ENCODE results near the gene GPANK1. TPM values are rescaled to one million over a fixed set of nuclear protein-coding genes. Genes with fewer than 3 reads are reported as not detected.

Gene GPANK1
- total and polyA plus RNA-seq, 9 of the 15 experiments (the other 6 are each of a cell fraction or from before 2014, with no cell fraction given) = 32.2 to 111 (median 46.3) TPM

DNA sequence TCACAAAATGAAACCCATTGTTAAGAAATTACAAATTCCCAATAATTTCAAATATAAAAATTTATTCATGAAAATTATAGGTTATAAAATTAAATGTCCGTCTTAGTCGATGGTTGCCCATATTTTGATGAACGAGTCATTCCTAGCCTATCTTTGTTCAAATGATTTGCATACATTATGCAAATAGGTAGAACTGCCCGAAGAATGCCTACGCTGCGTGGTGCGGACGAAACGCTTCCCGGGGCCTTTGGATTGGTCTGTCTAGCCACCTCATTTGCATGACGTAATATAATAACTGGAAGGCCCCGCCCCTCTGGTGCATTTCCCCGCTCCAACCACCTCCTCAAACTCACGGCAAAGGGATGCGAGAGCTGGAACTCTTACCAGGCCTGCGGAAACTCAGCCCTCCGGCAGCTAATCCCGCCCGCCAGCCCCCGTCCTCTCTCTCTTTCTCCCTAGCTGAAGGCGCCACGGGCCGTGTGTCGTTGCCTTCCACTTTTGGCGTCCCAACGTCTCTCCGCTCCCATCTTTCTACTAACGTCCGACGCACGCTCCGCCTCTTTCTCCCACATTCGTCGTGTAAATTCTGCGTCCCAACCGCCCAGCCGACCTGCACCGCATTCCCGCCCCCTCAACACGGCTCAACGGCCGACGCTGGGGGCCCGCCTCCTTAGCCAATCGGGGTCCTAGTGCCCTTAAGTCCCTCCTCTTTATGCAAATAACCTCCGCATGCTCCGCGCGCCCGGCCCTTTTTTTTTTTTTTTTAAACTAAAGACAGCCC lies 44.8 kb downstream of the GPANK1 start (continued):
- TF ChIP-seq, protein P1, sequence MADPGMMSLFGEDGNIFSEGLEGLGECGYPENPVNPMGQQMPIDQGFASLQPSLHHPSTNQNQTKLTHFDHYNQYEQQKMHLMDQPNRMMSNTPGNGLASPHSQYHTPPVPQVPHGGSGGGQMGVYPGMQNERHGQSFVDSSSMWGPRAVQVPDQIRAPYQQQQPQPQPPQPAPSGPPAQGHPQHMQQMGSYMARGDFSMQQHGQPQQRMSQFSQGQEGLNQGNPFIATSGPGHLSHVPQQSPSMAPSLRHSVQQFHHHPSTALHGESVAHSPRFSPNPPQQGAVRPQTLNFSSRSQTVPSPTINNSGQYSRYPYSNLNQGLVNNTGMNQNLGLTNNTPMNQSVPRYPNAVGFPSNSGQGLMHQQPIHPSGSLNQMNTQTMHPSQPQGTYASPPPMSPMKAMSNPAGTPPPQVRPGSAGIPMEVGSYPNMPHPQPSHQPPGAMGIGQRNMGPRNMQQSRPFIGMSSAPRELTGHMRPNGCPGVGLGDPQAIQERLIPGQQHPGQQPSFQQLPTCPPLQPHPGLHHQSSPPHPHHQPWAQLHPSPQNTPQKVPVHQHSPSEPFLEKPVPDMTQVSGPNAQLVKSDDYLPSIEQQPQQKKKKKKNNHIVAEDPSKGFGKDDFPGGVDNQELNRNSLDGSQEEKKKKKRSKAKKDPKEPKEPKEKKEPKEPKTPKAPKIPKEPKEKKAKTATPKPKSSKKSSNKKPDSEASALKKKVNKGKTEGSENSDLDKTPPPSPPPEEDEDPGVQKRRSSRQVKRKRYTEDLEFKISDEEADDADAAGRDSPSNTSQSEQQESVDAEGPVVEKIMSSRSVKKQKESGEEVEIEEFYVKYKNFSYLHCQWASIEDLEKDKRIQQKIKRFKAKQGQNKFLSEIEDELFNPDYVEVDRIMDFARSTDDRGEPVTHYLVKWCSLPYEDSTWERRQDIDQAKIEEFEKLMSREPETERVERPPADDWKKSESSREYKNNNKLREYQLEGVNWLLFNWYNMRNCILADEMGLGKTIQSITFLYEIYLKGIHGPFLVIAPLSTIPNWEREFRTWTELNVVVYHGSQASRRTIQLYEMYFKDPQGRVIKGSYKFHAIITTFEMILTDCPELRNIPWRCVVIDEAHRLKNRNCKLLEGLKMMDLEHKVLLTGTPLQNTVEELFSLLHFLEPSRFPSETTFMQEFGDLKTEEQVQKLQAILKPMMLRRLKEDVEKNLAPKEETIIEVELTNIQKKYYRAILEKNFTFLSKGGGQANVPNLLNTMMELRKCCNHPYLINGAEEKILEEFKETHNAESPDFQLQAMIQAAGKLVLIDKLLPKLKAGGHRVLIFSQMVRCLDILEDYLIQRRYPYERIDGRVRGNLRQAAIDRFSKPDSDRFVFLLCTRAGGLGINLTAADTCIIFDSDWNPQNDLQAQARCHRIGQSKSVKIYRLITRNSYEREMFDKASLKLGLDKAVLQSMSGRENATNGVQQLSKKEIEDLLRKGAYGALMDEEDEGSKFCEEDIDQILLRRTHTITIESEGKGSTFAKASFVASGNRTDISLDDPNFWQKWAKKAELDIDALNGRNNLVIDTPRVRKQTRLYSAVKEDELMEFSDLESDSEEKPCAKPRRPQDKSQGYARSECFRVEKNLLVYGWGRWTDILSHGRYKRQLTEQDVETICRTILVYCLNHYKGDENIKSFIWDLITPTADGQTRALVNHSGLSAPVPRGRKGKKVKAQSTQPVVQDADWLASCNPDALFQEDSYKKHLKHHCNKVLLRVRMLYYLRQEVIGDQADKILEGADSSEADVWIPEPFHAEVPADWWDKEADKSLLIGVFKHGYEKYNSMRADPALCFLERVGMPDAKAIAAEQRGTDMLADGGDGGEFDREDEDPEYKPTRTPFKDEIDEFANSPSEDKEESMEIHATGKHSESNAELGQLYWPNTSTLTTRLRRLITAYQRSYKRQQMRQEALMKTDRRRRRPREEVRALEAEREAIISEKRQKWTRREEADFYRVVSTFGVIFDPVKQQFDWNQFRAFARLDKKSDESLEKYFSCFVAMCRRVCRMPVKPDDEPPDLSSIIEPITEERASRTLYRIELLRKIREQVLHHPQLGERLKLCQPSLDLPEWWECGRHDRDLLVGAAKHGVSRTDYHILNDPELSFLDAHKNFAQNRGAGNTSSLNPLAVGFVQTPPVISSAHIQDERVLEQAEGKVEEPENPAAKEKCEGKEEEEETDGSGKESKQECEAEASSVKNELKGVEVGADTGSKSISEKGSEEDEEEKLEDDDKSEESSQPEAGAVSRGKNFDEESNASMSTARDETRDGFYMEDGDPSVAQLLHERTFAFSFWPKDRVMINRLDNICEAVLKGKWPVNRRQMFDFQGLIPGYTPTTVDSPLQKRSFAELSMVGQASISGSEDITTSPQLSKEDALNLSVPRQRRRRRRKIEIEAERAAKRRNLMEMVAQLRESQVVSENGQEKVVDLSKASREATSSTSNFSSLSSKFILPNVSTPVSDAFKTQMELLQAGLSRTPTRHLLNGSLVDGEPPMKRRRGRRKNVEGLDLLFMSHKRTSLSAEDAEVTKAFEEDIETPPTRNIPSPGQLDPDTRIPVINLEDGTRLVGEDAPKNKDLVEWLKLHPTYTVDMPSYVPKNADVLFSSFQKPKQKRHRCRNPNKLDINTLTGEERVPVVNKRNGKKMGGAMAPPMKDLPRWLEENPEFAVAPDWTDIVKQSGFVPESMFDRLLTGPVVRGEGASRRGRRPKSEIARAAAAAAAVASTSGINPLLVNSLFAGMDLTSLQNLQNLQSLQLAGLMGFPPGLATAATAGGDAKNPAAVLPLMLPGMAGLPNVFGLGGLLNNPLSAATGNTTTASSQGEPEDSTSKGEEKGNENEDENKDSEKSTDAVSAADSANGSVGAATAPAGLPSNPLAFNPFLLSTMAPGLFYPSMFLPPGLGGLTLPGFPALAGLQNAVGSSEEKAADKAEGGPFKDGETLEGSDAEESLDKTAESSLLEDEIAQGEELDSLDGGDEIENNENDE (IDR thresholded peaks at IDR 0.05; ENCODE audit: low read depth, low read length) = no peak
- TF ChIP-seq ZBED1 (IDR thresholded peaks at IDR 0.05) (peak; percentile 39; the same call in 1 of the 2 replicates), KAT7 (CRISPR knock-in tag; IDR thresholded peaks at IDR 0.05; ENCODE audit: borderline replicate concordance) (no peak), ZNF75A (CRISPR knock-in tag; IDR thresholded peaks at IDR 0.05) (0 out of 2 replicates have a peak, but pooled peaks have one; percentile 33), ZNF134 (CRISPR knock-in tag; conservative IDR thresholded peaks at IDR 0.05) (0 out of 2 replicates have a peak, but pooled peaks have one; percentile 27), NFE2L1 (tag; IDR thresholded peaks at IDR 0.05; ENCODE audit: borderline replicate concordance, low read depth) (no peak)
- TF ChIP-seq, protein P2, sequence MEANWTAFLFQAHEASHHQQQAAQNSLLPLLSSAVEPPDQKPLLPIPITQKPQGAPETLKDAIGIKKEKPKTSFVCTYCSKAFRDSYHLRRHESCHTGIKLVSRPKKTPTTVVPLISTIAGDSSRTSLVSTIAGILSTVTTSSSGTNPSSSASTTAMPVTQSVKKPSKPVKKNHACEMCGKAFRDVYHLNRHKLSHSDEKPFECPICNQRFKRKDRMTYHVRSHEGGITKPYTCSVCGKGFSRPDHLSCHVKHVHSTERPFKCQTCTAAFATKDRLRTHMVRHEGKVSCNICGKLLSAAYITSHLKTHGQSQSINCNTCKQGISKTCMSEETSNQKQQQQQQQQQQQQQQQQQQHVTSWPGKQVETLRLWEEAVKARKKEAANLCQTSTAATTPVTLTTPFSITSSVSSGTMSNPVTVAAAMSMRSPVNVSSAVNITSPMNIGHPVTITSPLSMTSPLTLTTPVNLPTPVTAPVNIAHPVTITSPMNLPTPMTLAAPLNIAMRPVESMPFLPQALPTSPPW (CRISPR knock-in tag; IDR thresholded peaks at IDR 0.05) = no peak
- TF ChIP-seq, protein P3, sequence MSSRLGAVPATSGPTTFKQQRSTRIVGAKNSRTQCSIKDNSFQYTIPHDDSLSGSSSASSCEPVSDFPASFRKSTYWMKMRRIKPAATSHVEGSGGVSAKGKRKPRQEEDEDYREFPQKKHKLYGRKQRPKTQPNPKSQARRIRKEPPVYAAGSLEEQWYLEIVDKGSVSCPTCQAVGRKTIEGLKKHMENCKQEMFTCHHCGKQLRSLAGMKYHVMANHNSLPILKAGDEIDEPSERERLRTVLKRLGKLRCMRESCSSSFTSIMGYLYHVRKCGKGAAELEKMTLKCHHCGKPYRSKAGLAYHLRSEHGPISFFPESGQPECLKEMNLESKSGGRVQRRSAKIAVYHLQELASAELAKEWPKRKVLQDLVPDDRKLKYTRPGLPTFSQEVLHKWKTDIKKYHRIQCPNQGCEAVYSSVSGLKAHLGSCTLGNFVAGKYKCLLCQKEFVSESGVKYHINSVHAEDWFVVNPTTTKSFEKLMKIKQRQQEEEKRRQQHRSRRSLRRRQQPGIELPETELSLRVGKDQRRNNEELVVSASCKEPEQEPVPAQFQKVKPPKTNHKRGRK (tag; IDR thresholded peaks at IDR 0.05) = no peak
- TF ChIP-seq, protein P4, sequence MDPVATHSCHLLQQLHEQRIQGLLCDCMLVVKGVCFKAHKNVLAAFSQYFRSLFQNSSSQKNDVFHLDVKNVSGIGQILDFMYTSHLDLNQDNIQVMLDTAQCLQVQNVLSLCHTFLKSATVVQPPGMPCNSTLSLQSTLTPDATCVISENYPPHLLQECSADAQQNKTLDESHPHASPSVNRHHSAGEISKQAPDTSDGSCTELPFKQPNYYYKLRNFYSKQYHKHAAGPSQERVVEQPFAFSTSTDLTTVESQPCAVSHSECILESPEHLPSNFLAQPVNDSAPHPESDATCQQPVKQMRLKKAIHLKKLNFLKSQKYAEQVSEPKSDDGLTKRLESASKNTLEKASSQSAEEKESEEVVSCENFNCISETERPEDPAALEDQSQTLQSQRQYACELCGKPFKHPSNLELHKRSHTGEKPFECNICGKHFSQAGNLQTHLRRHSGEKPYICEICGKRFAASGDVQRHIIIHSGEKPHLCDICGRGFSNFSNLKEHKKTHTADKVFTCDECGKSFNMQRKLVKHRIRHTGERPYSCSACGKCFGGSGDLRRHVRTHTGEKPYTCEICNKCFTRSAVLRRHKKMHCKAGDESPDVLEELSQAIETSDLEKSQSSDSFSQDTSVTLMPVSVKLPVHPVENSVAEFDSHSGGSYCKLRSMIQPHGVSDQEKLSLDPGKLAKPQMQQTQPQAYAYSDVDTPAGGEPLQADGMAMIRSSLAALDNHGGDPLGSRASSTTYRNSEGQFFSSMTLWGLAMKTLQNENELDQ (CRISPR knock-in tag; IDR thresholded peaks at IDR 0.05; ENCODE audit: borderline replicate concordance) = no peak
